Activated CD4-positive, alpha-beta T cell treated with anti-CD3 and anti-CD28 coated beads, Interleukin-2, amount 50 U/mL, for 16 hours (primary cell): ENCODE results near the gene ZNF276.
"Not testable (repeated sequence)": the region's sequence is repeated elsewhere in the genome, so short reads cannot be mapped to it uniquely, and the experiment has no call there.

Experiments used
- DNase-seq: peaks from one replicate; pipeline ENCODE4 v3.0.0-alpha.2; 2020

ZNF276 gene

GRCh38 chr16:89738072-89738377 is 16.7 kb downstream of the ZNF276 start:
- DNase-seq: no peak

GRCh38 chr16:89738538-89739317 is 17.4 kb downstream of the ZNF276 start:
- no peak for DNase-seq

GRCh38 chr16:89739383-89739782 is 18.0 kb downstream of the ZNF276 start:
- DNase-seq: no peak

GRCh38 chr16:89741342-89742014 is 20.1 kb downstream of the ZNF276 start:
- DNase-seq: no peak

GRCh38 chr16:89742948-89743347 is 21.6 kb downstream of the ZNF276 start:
- no peak for DNase-seq

- no peak for DNase-seq
Measured at GRCh38 chr16:89744813-89745212, 23.5 kb downstream of the ZNF276 start.

GRCh38 chr16:89746043-89746442 is 24.7 kb downstream of the ZNF276 start:
- DNase-seq: no peak

GRCh38 chr16:89748076-89748475 is 26.7 kb downstream of the ZNF276 start:
- DNase-seq: no peak

- DNase-seq: no peak
Measured at GRCh38 chr16:89748921-89749320, 27.6 kb downstream of the ZNF276 start.

- DNase-seq: no peak
Measured at GRCh38 chr16:89749637-89750036, 28.3 kb downstream of the ZNF276 start.

GRCh38 chr16:89759746-89760340 is 38.5 kb downstream of the ZNF276 start:
- no peak for DNase-seq

GRCh38 chr16:89761304-89761922 is 40.1 kb downstream of the ZNF276 start:
- DNase-seq: no peak

- peak; percentile 82 for DNase-seq
Measured at GRCh38 chr16:89764711-89765201, 43.4 kb downstream of the ZNF276 start.

- DNase-seq: no peak
Measured at GRCh38 chr16:89765292-89765830, 44.0 kb downstream of the ZNF276 start.

- no peak for DNase-seq
Measured at GRCh38 chr16:89770367-89770766, 49.0 kb downstream of the ZNF276 start.

GRCh38 chr16:89775223-89775622 is 53.9 kb downstream of the ZNF276 start:
- no peak for DNase-seq

- not testable (repeated sequence) for DNase-seq
Measured at GRCh38 chr16:89778211-89778610, 56.9 kb downstream of the ZNF276 start.

GRCh38 chr16:89779231-89779908 is 58.0 kb downstream of the ZNF276 start:
- DNase-seq: no peak

- DNase-seq: no peak
Measured at GRCh38 chr16:89779909-89780305, 58.6 kb downstream of the ZNF276 start.

GRCh38 chr16:89782489-89782888 is 61.2 kb downstream of the ZNF276 start:
- no peak for DNase-seq

GRCh38 chr16:89783952-89784351 is 62.6 kb downstream of the ZNF276 start:
- DNase-seq: not testable (repeated sequence)

- no peak for DNase-seq
Measured at GRCh38 chr16:89784406-89784805, 63.1 kb downstream of the ZNF276 start.
